ENCODE results near the gene GOLT1A.

GRCh38 chr1:204258213-204259115, 44.7 kb upstream of the GOLT1A start:
- TF ChIP-seq CTCF (IDR thresholded peaks at IDR 0.05; ENCODE audit: borderline replicate concordance, extremely low read depth, low read length, poor library complexity, severe bottlenecking) (peak; percentile 63), EZH2 (IDR thresholded peaks at IDR 0.05; ENCODE audit: borderline replicate concordance, low read depth, low read length, severe bottlenecking) (no peak)
